ENCODE data around the gene GPS1. TPM values are rescaled to one million over a fixed set of nuclear protein-coding genes. Genes with fewer than 3 reads are reported as not detected.

The GPS1 gene
- total and polyA plus RNA-seq, 2 donors (not counting 1 experiment from before 2014, with no cell fraction given) = 80.5 to 124 TPM

DNA sequence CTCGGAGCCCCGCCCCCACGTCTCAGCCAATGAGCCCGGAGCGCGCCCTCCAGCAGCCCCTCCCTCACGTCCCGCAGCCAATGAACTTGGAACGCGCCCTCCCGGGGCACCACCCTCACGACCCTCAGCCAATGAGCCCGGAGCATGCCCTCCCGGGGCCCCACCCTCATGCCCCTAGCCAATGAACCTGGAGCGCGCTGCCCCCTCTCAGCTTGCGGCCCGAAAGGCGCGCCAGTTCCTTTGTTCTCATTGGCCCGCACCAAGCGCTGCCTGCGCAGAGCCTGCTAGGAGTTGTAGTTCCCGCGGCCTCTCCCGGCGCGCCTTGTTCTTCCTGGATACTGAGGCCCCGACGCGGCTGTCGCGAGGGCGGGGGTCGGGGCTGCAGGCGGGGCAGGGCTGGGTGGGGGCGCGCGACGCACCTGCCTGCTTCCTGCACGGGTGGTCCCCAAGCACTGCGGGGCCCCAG is 28.7 kb upstream of the GPS1 start, which contains the start of gene LRRC45:
TSS of gene LRRC45 (plus strand) at position 325 of the 466 bp plus-strand sequence. CDS start 339 bp downstream, outside the sequence.
- Histone ChIP-seq H3K79me2 (ENCODE audit: control insufficient read depth, insufficient read depth, low read length) (peaks cover 23% of the 10 kb centered on the region), H4K20me1 (ENCODE audit: control insufficient read depth, insufficient read depth, low read length, poor library complexity, severe bottlenecking) (peaks cover 33% of the 10 kb centered on the region), H3K4me2 (replicated peaks; ENCODE audit: low read depth, low read length, poor library complexity, severe bottlenecking) (peak within 1 kb of the TSS; percentile 99), H3K27me3 (replicated peaks in 1 of 4; ENCODE audit: control extremely low read depth in 1 of 4, control insufficient read depth in 3 of 4, insufficient read depth in 4 of 4, low read length in 3 of 4) (peaks cover 0 to 10% (median 0%) of the 10 kb centered on the region in 4 experiments), H3K9me3 (ENCODE audit: control extremely low read depth in 1 of 3, control insufficient read depth in 2 of 3, insufficient read depth in 1 of 3, low read length in 2 of 3) (no peaks in the 10 kb centered on the region), H2AFZ (ENCODE audit: insufficient read depth, low read depth, low read length, poor library complexity, severe bottlenecking) (peak within 1 kb of the TSS; percentile 91), H3K4me3 (ENCODE audit: control extremely low read depth in 1 of 5, extremely low read depth in 1 of 5, insufficient read depth in 1 of 5, low read depth in 2 of 5, low read length in 4 of 5) (peak within 1 kb of the TSS; percentile 62 to 88 (median 79)), H3K36me3 (replicated peaks in 1 of 2; ENCODE audit: control extremely low read depth in 1 of 2, control insufficient read depth in 1 of 2, extremely low read depth in 1 of 2, insufficient read depth in 2 of 2, low read length in 1 of 2) (no peaks in the 10 kb centered on the region), H3K9ac (ENCODE audit: low read length) (peak within 1 kb of the TSS; percentile 90), H3K4me1 (ENCODE audit: control insufficient read depth in 2 of 2, insufficient read depth in 2 of 2, low read length in 2 of 2) (peaks cover 14 to 33% of the 10 kb centered on the region in 2 donors), H3K27ac (ENCODE audit: low read length in 2 of 2) (peak within 1 kb of the TSS in 1 of 2 donors; percentile 57)
- peak; percentile 94 for ATAC-seq (ENCODE audit: low read depth)
- H3K4me3 Mint-ChIP-seq = peak within 1 kb of the TSS; percentile 83
- ChIA-PET CTCF (interaction anchor here (1.4 to 7.2 kb wide), 2 partner anchors 15 to 63 kb away, joined by 10 to 91 read pairs; partner anchors contain the start of gene DCXR), POLR2A (interaction anchor here (0.5 to 1.5 kb wide), 9 partner anchors 8 to 275 kb away, joined by 3 to 13 read pairs (median 5); partner anchors contain the start of genes ASPSCR1, DCXR and RAC3)
- intact Hi-C loops (cut with micrococcal nuclease) = loop anchor here (1.0 to 2.0 kb wide), 8 partner anchors 14 to 163 kb away; partner anchors contain the start of genes ARHGDIA, ASPSCR1, DCXR and FASN
- peak within 1 kb of the TSS; percentile 67 for H3K27ac Mint-ChIP-seq
- H3K27me3 Mint-ChIP-seq = no peaks in the 10 kb centered on the region
- under 1% methylated on average over 42 of the region's 42 CpGs for WGBS (ENCODE audit: insufficient coverage)
- TF ChIP-seq EZH2 (IDR thresholded peaks at IDR 0.05; ENCODE audit: borderline replicate concordance, insufficient read depth, low read depth, low read length, poor library complexity, severe bottlenecking) = no peak
- TF ChIP-seq, protein P1, sequence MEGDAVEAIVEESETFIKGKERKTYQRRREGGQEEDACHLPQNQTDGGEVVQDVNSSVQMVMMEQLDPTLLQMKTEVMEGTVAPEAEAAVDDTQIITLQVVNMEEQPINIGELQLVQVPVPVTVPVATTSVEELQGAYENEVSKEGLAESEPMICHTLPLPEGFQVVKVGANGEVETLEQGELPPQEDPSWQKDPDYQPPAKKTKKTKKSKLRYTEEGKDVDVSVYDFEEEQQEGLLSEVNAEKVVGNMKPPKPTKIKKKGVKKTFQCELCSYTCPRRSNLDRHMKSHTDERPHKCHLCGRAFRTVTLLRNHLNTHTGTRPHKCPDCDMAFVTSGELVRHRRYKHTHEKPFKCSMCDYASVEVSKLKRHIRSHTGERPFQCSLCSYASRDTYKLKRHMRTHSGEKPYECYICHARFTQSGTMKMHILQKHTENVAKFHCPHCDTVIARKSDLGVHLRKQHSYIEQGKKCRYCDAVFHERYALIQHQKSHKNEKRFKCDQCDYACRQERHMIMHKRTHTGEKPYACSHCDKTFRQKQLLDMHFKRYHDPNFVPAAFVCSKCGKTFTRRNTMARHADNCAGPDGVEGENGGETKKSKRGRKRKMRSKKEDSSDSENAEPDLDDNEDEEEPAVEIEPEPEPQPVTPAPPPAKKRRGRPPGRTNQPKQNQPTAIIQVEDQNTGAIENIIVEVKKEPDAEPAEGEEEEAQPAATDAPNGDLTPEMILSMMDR (IDR thresholded peaks at IDR 0.05) = no peak
- H3K4me1 Mint-ChIP-seq = peaks cover 15% of the 10 kb centered on the region
- no peaks in the 10 kb centered on the region for H3K9me3 Mint-ChIP-seq (ENCODE audit: insufficient read depth)
- peak; percentile 99 for DNase-seq
